ENCODE results near the gene KANK4. TPM values are rescaled to one million over a fixed set of nuclear protein-coding genes. Genes with fewer than 3 reads are reported as not detected.

Gene KANK4
- total and polyA plus RNA-seq, 9 donors, result 0.05 to 0.83 (median 0.19) TPM; not detected in 1

GRCh38 chr1:62294261-62294660, 25.0 kb downstream of the KANK4 start:
- Histone ChIP-seq H3K4me1 (ENCODE audit: insufficient read depth) (no peaks in the 10 kb centered on the region), H3K27ac (no peak overlapping the region), H3K36me3 (no peaks in the 10 kb centered on the region), H3K4me3 (no peak overlapping the region), H3K9me3 (no peaks in the 10 kb centered on the region), H3K27me3 (no peaks in the 10 kb centered on the region)
- 65 to 82% (median 74%) methylated on average over 5 of the region's 5 CpGs for WGBS, 3 donors
- no peak for TF ChIP-seq CTCF (IDR thresholded peaks at IDR 0.05)
- TF ChIP-seq EP300 (IDR thresholded peaks at IDR 0.05), result no peak
- TF ChIP-seq POLR2A (IDR thresholded peaks at IDR 0.05), result no peak
- intact Hi-C loops (cut with DNase I), result no loop called here
- no peak for DNase-seq

GRCh38 chr1:62288662-62289061, 30.6 kb downstream of the KANK4 start:
- H3K27me3 ChIP-seq, result no peaks in the 10 kb centered on the region
- 79 to 88% (median 84%) methylated on average over 4 of the region's 4 CpGs for WGBS, 3 donors
- no peak for DNase-seq
- H3K27ac ChIP-seq, result no peak overlapping the region
- no peaks in the 10 kb centered on the region for H3K36me3 ChIP-seq
- no peak overlapping the region for H3K4me3 ChIP-seq
- no peak for TF ChIP-seq POLR2A (IDR thresholded peaks at IDR 0.05)
- TF ChIP-seq CTCF (IDR thresholded peaks at IDR 0.05), result no peak
- TF ChIP-seq EP300 (IDR thresholded peaks at IDR 0.05), result no peak
- intact Hi-C loops (cut with DNase I), result no loop called here
- H3K4me1 ChIP-seq (ENCODE audit: insufficient read depth), result no peaks in the 10 kb centered on the region
- no peaks in the 10 kb centered on the region for H3K9me3 ChIP-seq

- Histone ChIP-seq H3K9me3 (no peaks in the 10 kb centered on the region), H3K27me3 (no peaks in the 10 kb centered on the region), H3K4me3 (no peak overlapping the region), H3K27ac (no peak overlapping the region), H3K36me3 (no peaks in the 10 kb centered on the region), H3K4me1 (ENCODE audit: insufficient read depth) (no peaks in the 10 kb centered on the region)
- WGBS, 3 donors, result 92 to 100% (median 92%) methylated on average over 2 of the region's 2 CpGs
- intact Hi-C loops (cut with DNase I), result no loop called here
- TF ChIP-seq CTCF (IDR thresholded peaks at IDR 0.05), result no peak
- TF ChIP-seq EP300 (IDR thresholded peaks at IDR 0.05), result no peak
- TF ChIP-seq POLR2A (IDR thresholded peaks at IDR 0.05), result no peak
- DNase-seq, result no peak
Measured at GRCh38 chr1:62288224-62288623, 31.0 kb downstream of the KANK4 start.

- H3K4me3 ChIP-seq, result no peak overlapping the region
- H3K27me3 ChIP-seq, result no peaks in the 10 kb centered on the region
- intact Hi-C loops (cut with DNase I), result no loop called here
- H3K9me3 ChIP-seq, result no peaks in the 10 kb centered on the region
- no peak for DNase-seq
- no peaks in the 10 kb centered on the region for H3K4me1 ChIP-seq (ENCODE audit: insufficient read depth)
- 8 to 17% (median 15%) methylated on average over 9 of the region's 9 CpGs for WGBS, 3 donors
- TF ChIP-seq CTCF (IDR thresholded peaks at IDR 0.05) (no peak), EP300 (IDR thresholded peaks at IDR 0.05) (no peak), POLR2A (IDR thresholded peaks at IDR 0.05) (no peak)
- H3K27ac ChIP-seq, result no peak overlapping the region
- H3K36me3 ChIP-seq, result no peaks in the 10 kb centered on the region
Measured at GRCh38 chr1:62286786-62287224, 32.4 kb downstream of the KANK4 start.
